Measurements from ENCODE around the gene CHST2. TPM values are rescaled to one million over a fixed set of nuclear protein-coding genes. Genes with fewer than 3 reads are reported as not detected.

Gene CHST2
- total RNA-seq, 4 donors from 2014 or later, result 1.6 to 9.8 (median 5.1) TPM

DNA sequence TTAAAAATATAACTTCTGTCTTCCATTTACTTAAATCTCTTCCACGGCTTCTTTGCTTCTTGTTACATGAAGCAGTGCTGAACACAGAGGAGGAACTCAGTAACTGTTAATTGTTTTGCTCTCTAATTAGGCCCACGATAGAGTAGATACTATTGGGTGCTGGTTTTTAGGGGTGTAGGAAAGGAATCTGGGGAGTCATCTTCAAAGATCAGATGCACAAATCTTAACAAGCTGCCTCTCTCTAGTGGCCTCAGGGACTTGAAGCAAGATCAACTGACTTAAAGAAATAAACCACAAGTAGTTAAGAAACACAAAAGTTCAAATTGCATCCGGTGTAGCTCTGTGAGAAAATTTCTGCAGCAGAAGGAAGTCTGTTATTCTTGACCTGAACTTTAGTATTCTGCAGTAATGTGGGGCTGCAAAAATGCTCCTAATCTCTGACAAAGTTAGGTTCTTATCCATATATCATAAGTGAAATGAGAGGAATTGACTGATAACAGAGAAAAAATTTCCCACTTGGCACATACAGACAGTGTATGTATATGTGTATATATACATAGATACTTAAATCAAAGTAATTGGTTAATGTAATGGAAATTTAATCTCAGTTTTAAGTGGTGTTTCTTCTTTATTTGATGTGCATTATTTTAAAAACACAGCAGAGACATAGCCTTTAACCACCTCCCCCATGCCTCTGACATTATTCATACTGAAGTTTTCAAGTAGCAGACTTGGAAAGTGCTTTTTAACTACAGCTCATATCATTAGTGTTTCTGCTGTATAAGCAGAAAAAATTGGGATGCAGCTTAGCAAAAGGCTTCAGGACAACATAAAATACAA lies 51.8 kb downstream of the CHST2 start:
- 40 to 90% methylated on average over 2 to 3 of the region's 3 CpGs for WGBS, 2 donors (ENCODE audit: low coverage in 1 of 2)
- H3K9me3 ChIP-seq, result peaks cover 0 to 16% (median 0%) of the 10 kb centered on the region in 3 donors
- H3K4me1 ChIP-seq, result no peaks in the 10 kb centered on the region
- no peak for ATAC-seq
- H3K4me3 ChIP-seq, result no peak overlapping the region
- H3K27ac ChIP-seq, result no peak overlapping the region
- no peaks in the 10 kb centered on the region for H3K27me3 ChIP-seq
- no peak for TF ChIP-seq POLR2AphosphoS5 (IDR thresholded peaks at IDR 0.05)
- H3K36me3 ChIP-seq, result no peaks in the 10 kb centered on the region

DNA sequence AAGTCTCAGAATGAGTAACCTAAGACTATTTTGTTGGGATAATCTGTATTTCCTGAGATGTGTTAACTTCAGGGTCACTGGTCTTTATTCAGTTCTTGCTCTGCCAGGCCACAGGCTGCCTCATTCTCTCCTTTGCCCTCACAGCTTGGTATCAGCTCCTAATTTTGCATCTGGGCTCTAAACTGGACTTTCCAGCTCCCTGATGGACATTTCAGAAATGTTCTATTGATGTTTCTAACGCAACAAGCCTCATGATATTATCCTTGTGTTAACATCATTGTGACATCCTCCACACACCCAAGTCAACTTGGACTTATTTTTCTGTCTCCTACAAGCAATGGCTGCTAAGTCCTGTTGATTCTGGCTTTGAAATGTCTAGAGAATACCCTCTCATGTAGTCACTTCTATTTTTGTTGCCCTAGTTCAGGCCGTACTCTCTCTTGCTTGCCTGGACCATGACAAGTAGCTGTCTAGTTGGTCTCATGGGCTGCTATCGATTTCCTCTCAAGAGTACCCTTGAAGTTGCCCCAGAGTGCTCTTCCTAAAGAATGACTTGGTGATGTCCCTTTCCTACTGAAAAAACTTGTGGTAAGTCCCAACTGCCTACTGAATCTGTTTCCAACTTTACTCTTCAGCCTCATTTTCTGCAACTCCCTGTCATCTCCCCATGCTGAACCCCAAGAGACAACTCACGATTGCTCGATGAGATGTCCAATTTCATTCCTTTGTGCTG lies 52.7 kb downstream of the CHST2 start:
- no peak overlapping the region for H3K27ac ChIP-seq
- H3K27me3 ChIP-seq, result no peaks in the 10 kb centered on the region
- H3K4me3 ChIP-seq, result no peak overlapping the region
- no peaks in the 10 kb centered on the region for H3K4me1 ChIP-seq
- TF ChIP-seq EP300 (IDR thresholded peaks at IDR 0.05) (no peak), POLR2AphosphoS5 (IDR thresholded peaks at IDR 0.05) (no peak), POLR2A (IDR thresholded peaks at IDR 0.05) (no peak)
- TF ChIP-seq, protein P1, sequence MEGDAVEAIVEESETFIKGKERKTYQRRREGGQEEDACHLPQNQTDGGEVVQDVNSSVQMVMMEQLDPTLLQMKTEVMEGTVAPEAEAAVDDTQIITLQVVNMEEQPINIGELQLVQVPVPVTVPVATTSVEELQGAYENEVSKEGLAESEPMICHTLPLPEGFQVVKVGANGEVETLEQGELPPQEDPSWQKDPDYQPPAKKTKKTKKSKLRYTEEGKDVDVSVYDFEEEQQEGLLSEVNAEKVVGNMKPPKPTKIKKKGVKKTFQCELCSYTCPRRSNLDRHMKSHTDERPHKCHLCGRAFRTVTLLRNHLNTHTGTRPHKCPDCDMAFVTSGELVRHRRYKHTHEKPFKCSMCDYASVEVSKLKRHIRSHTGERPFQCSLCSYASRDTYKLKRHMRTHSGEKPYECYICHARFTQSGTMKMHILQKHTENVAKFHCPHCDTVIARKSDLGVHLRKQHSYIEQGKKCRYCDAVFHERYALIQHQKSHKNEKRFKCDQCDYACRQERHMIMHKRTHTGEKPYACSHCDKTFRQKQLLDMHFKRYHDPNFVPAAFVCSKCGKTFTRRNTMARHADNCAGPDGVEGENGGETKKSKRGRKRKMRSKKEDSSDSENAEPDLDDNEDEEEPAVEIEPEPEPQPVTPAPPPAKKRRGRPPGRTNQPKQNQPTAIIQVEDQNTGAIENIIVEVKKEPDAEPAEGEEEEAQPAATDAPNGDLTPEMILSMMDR (IDR thresholded peaks at IDR 0.05), result no peak
- peaks cover 0 to 16% (median 0%) of the 10 kb centered on the region in 3 donors for H3K9me3 ChIP-seq
- WGBS, 2 donors (ENCODE audit: low coverage in 1 of 2), result 83 to 92% methylated on average over 3 to 5 of the region's 5 CpGs
- ATAC-seq, result no peak
- H3K36me3 ChIP-seq, result no peaks in the 10 kb centered on the region

- TF ChIP-seq, protein P1 (IDR thresholded peaks at IDR 0.05), result no peak
- TF ChIP-seq POLR2A (IDR thresholded peaks at IDR 0.05), result no peak
- no peak for TF ChIP-seq EP300 (IDR thresholded peaks at IDR 0.05)
- TF ChIP-seq POLR2AphosphoS5 (IDR thresholded peaks at IDR 0.05), result no peak
- WGBS, 2 donors (ENCODE audit: low coverage in 1 of 2), result 68 to 70% methylated on average over 2 of the region's 2 CpGs
- H3K9me3 ChIP-seq, result peaks cover 0 to 16% (median 0%) of the 10 kb centered on the region in 3 donors
- H3K27me3 ChIP-seq, result no peaks in the 10 kb centered on the region
- H3K4me3 ChIP-seq, result no peak overlapping the region
- H3K4me1 ChIP-seq, result no peaks in the 10 kb centered on the region
- ATAC-seq, result no peak
- no peak overlapping the region for H3K27ac ChIP-seq
- H3K36me3 ChIP-seq, result no peaks in the 10 kb centered on the region
Measured at GRCh38 chr3:143172795-143173145, 53.2 kb downstream of the CHST2 start.

GRCh38 chr3:143173242-143173641 lies 53.7 kb downstream of the CHST2 start:
- TF ChIP-seq POLR2AphosphoS5 (IDR thresholded peaks at IDR 0.05), result no peak
- no peak for TF ChIP-seq POLR2A (IDR thresholded peaks at IDR 0.05)
- no peak for TF ChIP-seq EP300 (IDR thresholded peaks at IDR 0.05)
- TF ChIP-seq, protein P1 (IDR thresholded peaks at IDR 0.05), result no peak
- H3K4me3 ChIP-seq, result no peak overlapping the region
- H3K4me1 ChIP-seq, result no peaks in the 10 kb centered on the region
- H3K27me3 ChIP-seq, result no peaks in the 10 kb centered on the region
- 73 to 75% methylated on average over 1 of the region's 1 CpG for WGBS, 2 donors (ENCODE audit: low coverage in 1 of 2)
- no peaks in the 10 kb centered on the region for H3K36me3 ChIP-seq
- peaks cover 0 to 16% (median 0%) of the 10 kb centered on the region in 3 donors for H3K9me3 ChIP-seq
- no peak for ATAC-seq
- H3K27ac ChIP-seq, result no peak overlapping the region

Other genes starting within 250 kb of the CHST2 start
- gene PCOLCE2, start 230.7 kb upstream of the CHST2 start, total RNA-seq, result 10 to 100 TPM; 13.5 to 88.1 (median 44.2) TPM
- not detected for gene PAQR9, start 156.1 kb upstream of the CHST2 start, total RNA-seq
- 100 to 1,000 TPM in 1 of 4 donors, 10 to 100 TPM in 3; 40.5 to 111 (median 60.4) TPM for gene U2SURP, start 118.2 kb upstream of the CHST2 start, total RNA-seq

All from gastroesophageal sphincter (tissue), 4 donors.